GM20000 (cell line): Measurements from ENCODE around the gene EML3.
"Not testable (repeated sequence)": the region's sequence is repeated elsewhere in the genome, so short reads cannot be mapped to it uniquely, and the experiment has no call there.

Experiments used
- DNase-seq: peaks from one replicate; pipeline ENCODE4 v3.0.0; 2012; ENCODE audit warnings: low spot score
- TF ChIP-seq, protein P1 (sequence below): IDR thresholded peaks from 2 replicates; pipeline ENCODE4 v1.5.1; 2012; ENCODE audit warnings: mild to moderate bottlenecking, control low read depth; ENCODE audit errors: extremely low read depth, missing control alignments

EML3 gene

DNA sequence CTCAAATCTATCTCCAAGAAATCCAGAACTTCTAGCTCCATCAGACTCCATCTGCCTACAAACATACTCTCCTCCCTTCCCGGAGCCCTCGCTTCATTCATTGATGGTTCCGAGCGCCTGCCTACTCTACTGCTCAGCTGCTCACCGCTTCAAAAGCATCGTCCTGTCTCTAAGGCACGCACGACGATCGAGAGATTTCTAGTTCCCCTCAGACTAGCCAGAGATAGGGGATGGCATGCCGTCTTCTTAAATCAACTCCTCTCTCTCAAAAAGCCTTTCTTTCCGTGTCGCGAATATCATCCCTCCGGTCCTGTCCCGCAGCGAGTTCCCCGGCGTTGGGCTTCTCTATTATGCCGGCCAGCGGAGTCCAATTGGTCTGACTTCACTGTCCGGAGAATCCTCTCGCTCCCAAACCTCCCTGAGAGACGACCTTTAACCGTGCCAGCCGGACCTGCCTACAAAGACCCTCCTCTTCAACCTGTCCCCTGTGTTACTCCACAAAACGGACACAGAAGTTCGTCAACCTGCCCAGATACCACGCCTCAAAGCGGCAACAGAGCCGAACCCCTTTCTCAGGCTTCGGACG lies 39.5 kb downstream of the EML3 start:
- TF ChIP-seq, protein P1, sequence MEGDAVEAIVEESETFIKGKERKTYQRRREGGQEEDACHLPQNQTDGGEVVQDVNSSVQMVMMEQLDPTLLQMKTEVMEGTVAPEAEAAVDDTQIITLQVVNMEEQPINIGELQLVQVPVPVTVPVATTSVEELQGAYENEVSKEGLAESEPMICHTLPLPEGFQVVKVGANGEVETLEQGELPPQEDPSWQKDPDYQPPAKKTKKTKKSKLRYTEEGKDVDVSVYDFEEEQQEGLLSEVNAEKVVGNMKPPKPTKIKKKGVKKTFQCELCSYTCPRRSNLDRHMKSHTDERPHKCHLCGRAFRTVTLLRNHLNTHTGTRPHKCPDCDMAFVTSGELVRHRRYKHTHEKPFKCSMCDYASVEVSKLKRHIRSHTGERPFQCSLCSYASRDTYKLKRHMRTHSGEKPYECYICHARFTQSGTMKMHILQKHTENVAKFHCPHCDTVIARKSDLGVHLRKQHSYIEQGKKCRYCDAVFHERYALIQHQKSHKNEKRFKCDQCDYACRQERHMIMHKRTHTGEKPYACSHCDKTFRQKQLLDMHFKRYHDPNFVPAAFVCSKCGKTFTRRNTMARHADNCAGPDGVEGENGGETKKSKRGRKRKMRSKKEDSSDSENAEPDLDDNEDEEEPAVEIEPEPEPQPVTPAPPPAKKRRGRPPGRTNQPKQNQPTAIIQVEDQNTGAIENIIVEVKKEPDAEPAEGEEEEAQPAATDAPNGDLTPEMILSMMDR, result no peak
- DNase-seq, result no peak

DNA sequence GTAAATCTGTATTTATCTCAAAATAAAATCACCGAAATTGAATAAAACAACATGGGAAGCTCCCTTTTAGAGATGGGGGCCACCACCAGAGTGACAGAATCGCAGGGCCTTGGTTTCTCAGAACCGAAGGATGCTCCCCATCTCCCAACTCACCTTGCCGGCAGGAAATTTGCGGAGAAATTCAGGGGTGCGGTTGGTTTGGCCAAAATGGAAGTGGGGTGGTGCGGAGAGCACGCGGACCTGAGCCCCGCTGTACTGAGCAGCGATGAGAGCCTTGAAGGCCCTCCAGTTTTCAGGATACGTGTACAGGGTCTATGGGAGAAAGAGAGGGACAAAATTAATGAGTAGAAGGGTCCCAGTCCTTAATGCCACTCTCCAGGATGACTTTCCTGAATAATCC lies 40.1 kb downstream of the EML3 start:
- TF ChIP-seq, protein P1, result no peak
- no peak for DNase-seq

DNA sequence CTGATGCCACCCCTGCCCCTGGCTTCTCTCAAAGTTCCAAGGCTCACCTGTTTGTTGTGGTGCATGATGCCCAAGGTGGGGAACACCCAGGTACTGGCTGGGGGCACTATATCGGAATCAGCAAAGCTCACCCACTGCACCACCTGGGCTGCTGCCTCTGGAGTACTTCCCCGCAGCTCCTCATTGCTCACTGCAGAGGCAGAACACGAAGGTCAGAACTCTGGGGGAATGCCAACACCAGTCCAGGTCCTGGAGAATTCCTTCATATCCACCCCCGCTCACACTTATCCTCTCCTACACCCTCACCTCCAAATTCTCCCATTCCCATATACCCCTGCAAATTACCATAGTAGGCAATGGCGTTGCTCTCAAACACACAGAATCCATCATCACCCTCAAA lies 41.1 kb downstream of the EML3 start:
- DNase-seq, result not testable (repeated sequence)

DNA sequence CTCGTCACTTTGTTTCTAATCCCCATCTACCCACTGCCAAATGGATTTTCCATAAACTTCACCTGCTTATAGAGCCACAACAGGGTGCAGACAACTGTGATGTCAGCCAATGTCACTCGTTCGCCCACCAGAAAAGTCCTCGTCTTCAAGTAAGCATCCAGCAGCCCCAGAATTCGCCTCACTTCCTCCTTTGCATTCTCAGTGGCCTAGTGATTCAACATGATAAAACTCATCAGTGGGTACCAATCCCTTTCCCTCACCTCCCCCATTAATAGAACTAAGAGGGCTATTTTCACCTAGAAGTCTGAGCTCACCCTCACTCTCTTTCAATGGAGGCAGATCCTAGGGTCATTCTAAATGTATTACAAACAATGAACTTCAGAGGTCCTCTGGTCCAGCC lies 41.7 kb downstream of the EML3 start:
- not testable (repeated sequence) for DNase-seq

DNA sequence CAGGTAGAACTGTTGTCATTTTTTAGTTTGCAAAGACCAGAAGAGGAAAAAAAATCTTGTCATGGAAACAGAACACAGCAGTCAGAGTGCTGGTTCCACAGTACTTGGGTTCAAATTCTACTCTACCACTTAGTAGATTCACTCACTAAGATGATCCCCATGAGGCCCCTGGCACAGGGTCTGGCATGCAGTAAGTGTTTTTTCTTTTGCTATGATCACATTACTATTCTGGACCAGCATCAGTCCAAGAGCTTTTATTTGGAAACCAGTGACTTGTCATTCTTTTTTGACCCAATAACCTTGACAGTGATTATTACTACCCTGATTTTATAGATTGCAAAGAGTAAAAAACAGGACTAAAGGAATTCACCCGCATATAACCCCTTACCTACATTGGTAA lies 43.0 kb downstream of the EML3 start:
- TF ChIP-seq, protein P1, result no peak
- DNase-seq, result no peak

DNA sequence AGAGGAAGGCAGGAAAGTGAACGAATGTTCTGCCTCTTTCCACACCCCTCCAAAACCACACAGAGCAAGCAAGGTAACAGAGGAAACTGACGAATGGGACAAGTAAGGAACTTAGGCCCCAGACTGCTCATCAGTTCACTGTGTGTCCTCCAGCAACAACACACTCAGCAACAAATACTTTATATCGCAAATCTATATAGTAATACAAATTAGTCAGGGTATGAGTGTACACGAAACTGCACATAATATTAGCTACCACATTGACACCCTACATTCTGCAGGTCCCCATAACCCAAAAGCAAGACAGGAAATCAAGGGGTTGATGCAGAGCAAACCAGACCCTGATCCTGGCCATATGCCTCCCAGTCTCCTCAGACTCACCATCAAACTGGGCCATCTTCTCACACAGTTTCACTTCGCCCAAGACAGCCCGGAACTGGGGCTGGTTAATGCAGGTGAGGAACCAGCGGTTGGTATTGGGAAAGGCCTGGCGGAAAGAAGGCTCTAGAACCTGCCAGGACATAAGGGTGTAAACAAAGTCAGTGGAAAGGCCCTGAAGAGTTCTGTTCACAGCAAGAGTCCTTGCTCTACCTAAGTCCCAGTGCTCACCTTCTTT lies 45.4 kb downstream of the EML3 start:
- TF ChIP-seq, protein P1, result no peak

DNA sequence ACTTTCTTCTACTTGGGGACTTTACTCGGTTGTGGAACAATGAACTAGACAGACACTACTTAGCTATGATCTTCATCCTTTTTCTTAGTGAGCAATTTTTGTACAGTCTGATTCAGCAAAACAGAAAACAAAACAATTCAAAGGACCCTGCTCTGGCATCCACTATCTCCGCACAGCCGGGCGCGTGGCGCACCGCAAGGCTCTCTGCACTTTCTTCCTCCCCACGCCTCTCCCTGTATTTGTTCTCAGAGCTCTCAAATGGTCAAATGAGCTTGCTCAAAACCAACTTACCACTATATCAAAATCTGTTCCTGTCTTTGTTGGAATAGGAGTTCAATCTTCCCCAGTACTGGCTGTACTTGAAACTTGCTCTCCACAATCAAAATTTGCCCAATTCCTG lies 46.3 kb downstream of the EML3 start:
- no peak for DNase-seq
- TF ChIP-seq, protein P1, result no peak

More for the DNA sequence above, 45.4 kb downstream of the EML3 start:
- no peak for DNase-seq

DNA sequence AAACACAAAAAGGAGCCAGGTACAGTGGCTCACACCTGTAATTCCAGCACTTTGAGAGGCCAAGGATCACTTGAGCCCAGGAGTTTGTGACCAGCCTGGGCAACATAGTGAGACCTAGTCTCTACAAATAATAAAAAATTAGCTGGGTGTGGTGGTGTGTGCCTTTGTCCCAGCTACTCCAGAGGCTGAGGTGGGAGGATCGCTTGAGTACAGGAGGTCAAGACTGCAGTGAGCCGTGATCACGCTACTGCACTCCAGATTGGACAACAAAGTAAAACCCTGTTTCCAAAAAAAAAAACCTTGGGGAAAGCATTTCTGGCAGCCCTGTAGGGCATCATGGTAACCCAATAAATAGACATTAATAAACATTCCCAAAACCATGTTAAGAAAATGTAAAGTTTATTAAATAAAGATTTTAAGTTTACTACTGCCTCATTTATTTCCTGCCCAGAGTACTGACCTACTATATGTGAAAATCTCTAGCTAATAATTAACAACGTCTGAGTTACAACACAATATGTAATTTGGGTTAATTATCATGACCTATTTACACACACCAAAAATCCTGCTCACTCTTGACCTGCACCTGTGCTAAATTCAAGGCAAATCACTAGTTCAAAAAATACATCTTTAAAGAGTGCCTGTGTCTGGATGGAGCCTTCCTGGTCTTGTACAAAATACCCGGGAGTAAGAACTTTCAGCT lies 47.3 kb downstream of the EML3 start:
- TF ChIP-seq, protein P1, result no peak
- DNase-seq, result no peak

DNA sequence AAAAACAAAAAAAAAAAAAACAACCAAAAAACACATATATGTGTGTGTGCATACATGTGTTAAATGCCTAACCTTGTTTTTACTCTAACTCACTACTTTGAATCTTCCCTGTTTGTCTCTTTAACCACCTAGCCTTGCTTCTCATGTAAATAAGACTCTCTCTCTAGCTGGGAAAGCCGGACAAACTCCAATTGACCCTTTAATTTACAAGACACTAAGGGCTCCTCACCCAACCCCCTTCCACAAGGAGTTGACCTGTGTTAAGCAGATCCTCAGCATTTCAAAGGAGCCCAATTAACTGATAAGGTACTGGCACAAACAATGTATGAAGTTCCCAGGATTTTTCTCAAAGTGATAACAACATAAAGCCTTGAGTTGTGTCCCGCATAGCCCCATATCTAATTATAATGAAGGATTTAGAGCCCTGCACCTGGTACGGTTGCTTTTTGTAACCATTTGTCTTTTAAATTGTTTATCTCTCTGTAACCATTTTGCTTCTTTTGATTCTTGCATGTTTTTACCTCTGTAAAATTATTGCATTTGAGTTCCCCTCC lies 50.8 kb downstream of the EML3 start:
- DNase-seq, result not testable (repeated sequence)
